GM21737 (cell line): ENCODE data around the gene WASF3.

ENCODE experiments used
- ATAC-seq: cut with Tn5 transposase; IDR thresholded peaks from one replicate; pipeline ENCODE4 v1.9.1; 2021; ENCODE audit warnings: mild to moderate bottlenecking, moderate library complexity; ENCODE audit not compliant: unreplicated experiment

WASF3 gene

DNA sequence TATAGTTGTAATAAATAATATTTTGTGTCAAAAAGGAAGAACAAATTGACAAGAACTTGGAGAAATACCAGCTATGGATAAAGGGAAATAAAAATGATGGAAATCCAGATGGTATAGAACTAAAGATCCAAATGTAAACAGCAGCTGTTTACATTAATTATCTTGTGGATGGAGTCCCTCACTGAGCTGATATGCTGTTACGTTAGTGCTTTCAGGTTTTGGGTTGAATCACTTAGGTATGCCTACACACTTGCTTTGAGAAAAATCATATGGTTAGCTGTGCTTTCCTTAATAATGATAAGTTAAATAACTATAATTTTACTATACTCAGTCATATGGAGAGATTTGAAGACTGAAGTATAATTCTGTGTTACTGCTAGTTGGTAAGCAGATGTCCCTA, 27.7 kb downstream of the WASF3 start:
- ATAC-seq = no peak

DNA sequence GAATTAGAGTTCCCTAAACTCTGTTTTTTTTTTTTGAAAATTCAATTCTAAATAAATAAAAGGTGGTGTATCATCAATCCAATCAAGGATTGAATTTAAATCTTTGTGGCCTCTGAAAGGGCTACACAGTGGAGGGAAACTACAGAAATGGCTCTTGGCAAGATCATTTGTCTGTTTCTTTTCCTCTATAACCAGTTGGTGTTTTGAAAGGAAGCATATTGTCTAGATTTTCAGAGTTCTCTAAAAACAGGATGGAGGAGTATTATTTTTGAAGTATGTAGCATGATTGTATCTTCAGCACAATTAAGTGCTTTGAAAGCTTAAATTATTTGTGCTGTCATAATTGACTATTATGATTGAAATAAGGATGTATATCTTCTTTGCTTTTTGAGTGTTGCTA, 29.8 kb downstream of the WASF3 start:
- ATAC-seq = no peak

DNA sequence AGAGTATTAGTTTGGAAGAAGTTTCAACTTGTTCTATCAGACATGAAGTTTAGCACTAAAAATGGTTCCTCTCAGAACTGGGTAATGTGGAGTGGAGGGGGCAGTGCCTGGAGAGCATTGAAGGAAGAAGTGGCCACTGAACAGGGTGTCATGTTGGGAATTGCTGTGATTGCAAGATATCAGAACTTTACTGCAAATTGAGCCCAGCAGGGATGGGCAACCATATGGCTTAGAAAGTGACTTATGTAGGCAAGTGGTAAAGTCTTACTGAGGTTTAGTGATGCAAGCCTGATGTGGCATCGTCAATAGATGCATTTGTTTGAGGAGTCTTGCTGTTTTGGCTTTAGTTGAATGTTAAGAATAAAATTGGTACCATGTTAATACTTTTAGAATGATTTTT, 31.7 kb downstream of the WASF3 start:
- no peak for ATAC-seq

GRCh38 chr13:26589754-26590153, 32.3 kb downstream of the WASF3 start:
- no peak for ATAC-seq

DNA sequence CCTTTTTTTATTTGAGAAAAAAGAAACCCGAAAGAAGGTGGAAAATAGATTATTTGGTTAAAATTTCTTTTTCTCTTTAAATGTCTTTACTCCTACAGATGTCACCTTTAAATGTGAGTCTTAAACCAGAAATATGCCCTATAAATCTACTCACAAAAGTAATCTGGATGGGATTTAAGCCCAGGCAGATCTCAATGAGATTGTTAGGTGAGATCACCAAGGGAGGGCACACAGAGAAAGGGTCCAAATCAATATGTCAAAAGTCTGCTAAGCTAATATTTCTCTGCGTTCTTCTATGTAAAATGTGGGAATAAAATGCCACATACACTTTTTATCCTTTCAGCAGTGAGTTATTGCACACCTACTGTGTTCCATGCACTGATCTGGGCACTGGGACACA, 32.9 kb downstream of the WASF3 start:
- no peak for ATAC-seq

GRCh38 chr13:26590951-26591350, 33.5 kb downstream of the WASF3 start:
- ATAC-seq = no peak

DNA sequence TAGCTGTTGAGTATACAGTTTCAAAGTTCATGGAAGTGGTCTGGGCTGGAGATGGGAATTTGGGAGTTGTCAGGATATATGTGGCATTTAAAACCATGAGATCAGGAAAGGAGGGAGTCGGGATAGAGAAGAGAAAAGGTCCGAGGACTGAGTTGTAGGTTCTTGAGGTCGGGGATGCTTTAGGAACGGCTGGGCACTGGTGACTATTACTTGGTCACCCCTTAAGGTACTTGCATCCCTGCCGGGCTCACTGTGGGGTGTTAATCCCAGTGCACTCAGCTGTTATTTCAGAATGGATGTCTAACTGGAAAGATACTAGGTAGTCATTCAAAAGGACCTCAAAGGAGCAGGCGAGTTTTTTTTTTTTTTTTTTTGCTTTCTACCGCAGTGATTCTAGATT, 34.2 kb downstream of the WASF3 start:
- no peak for ATAC-seq

- ATAC-seq = no peak
These were observed 36.2 kb downstream of the WASF3 start for GRCh38 chr13:26593661-26594060.

- ATAC-seq = no peak
These were observed 36.9 kb downstream of the WASF3 start for GRCh38 chr13:26594363-26594762.

DNA sequence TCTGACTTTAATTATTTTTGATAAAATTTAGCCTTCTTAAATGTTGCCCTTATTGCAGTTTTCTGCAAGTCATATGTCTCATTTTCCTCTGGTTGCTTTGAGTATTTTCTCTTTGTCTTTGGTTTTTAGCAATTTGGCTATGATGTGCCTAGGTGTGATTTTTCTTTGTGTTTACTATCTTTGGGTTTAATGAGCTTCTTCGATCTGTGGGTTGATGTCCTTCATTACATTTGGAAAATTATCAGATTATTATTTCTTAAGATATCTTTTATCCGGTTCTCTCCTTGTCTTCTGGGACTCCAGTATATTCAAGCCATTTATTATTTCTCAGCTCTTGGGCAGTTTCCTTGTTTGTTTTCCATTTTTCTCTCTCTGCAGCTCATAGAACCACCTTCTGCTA, 39.0 kb downstream of the WASF3 start:
- ATAC-seq = no peak

DNA sequence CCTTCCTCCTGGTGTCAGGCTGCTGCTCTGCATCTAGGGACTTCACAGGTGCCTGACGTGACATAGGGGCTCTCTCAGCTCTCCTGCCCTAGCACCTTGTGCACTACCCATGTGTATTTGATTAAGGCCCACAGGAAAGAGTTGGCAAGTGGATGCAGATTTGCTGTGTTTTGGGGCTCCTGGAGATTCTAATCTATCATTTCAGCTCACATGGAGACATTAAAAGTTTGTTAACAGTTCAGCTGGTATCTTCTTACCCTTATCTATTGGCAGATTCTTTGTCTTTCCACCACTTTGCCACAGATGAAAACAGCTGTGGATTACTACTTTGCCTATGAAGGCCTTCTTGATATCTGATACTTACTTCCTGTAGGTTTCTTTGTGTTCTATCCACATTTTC, 41.9 kb downstream of the WASF3 start:
- no peak for ATAC-seq

GRCh38 chr13:26599860-26600259, 42.4 kb downstream of the WASF3 start:
- ATAC-seq = no peak

DNA sequence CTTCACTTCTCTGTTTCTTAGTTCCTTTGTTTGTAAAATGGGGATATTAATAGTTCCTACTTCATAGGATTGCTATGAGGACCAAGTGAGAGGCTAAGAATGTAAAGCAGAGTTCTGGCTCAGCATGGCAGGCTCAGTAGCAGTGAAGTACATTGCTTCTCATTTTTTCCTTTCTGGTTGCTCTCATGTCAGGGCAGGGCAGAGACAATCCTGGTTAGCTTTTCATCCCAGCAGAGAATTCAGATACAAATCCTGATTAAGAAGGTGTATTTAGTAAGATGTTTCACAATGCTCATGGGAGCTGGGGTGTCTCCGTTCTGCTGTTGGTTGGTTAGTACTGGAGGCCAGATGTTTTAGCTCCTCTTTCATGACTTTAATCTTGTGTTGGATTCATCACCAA, 42.9 kb downstream of the WASF3 start:
- no peak for ATAC-seq

DNA sequence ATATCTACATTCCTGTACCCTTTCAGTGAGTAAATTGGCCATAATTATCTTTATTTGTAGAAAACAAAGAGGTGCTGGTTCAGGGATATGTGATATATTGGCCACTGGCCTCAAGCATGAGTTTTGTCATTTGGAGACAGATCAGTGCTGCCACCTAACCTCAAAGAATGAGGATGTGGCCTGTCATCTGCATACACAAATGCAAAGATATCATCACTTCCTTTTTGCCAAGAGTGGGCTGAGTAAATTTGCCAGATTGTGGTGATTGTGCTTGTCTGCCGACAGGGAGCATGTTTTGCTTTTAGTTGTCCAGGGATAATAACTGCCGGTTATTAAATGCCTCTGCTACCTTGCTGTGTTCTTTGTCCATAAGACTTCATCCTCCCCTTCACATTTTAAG, 44.2 kb downstream of the WASF3 start:
- no peak for ATAC-seq

GRCh38 chr13:26602783-26603182, 45.3 kb downstream of the WASF3 start:
- ATAC-seq = no peak

- ATAC-seq = no peak
These were observed 47.5 kb downstream of the WASF3 start for GRCh38 chr13:26604784-26605545.

DNA sequence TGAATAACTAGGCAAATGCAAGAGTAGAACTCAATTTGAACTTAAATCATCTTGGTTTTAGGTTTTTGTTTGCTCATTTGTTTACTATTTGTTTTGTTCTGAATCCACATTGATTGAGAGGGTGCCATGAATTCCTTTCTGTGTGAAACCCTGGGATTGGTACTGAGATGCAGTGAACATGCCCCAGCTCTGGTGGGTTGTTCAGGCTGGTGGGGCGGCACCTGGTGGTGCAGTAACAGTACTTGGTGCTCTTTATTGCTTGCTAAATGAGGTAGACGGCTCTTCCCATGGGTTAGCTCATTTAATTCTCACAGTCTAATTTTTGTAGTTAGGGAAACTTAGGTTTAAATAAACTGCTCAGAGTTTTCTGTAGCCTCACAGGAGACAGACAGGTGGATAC, 48.4 kb downstream of the WASF3 start:
- no peak for ATAC-seq

DNA sequence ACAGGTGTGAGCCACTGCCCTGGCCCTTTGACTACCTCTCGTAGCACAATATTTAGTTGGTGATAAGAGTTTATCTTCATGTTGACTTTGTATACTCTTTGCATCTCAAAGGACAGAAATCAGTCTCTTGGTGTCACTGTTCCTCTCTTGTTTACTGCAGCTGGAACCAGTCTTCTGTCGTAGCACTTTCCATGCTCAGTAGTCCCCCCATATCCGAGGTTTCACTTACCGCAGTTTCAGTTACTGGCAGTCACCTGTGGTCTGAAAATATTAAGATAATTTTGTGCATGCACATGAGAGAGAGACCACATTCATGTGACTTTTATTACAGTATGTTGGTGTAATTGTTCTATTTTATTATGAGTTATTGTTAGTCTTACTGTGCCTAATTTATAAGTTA, 49.1 kb downstream of the WASF3 start:
- no peak for ATAC-seq

GRCh38 chr13:26614721-26615120, 57.2 kb downstream of the WASF3 start:
- ATAC-seq = no peak

DNA sequence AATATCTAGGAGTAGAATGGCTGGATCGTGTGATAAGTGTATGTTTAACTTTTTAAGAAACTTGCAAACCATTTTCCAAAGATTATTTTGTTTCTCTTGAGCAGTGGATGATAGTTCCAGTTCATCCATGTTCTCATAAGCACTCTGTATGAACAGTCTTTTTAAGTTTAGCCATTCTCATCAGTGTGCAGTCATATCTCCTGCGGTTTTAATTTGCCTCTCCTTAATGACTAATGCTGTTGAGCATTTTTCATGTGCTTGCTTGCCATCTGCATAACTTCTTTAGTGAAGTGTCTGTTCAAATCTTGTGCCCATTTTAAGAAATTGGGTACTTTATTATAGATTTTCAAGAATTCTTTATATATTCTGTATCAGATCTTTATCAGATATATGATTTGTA, 58.6 kb downstream of the WASF3 start:
- ATAC-seq = no peak

GRCh38 chr13:26618726-26619125, 61.2 kb downstream of the WASF3 start:
- ATAC-seq = no peak

DNA sequence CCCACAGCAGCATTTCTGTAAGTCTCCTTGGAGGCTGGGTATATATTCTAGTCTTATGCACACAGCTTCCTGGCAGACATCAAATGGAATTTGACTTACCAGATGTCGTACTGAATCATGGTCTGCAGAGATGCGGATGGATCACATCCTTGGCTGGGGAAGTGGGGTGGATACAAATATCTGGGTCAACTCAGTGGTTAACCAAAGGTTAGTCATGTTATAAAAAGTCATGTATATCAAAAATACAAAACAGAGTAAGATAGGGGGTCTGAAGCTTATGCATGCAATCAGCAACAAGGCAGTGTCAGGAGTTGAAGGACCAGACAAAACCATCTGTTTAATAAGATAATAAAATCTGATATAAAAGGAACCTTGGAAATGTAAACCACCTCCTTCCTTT, 61.9 kb downstream of the WASF3 start:
- no peak for ATAC-seq

DNA sequence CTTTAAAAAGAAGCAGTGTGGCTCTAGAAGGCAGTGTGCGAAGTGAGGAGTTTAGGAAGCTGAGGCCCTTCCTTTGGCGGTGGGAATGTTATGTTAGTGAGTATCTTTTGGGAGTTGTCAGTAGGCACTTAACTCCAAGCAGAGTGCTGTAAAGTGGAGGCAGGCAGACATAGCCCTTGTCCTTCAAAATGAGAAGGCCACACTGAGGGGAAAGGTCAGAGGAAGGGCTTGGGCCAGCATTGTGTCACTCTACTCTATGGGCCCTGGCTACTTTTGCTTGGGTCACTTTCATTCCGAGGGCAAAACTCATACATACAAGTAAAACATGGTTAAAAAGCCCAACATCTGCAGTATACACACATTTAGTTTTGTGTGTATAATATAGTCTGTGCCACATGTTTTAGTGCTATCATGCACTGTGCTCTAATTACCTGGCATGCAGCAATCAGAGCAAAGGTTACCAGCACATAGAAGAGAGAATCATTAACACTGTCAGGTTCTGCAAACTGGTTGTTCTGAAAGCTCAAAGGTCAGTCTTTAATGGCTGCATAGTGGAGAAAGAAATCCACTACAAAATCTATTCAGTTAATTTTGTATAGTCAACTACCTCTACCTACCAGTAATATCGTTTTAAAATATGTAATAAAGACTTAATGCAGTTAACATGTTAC, 64.4 kb downstream of the WASF3 start:
- ATAC-seq = no peak
